Mesendoderm (in vitro differentiated cells): ENCODE results near the gene KRT81. TPM values are rescaled to one million over a fixed set of nuclear protein-coding genes. Genes with fewer than 3 reads are reported as not detected.

Source experiments
- DNase-seq: peaks from one replicate; pipeline ENCODE4 v3.0.0; 2013
- H2AK5ac ChIP-seq: 2 replicates; pipeline ENCODE4 v1.6.1; 2013; ENCODE audit warnings: low read length, inconsistent platforms
- H2BK120ac ChIP-seq: 2 replicates; pipeline ENCODE4 v1.6.1; 2013; ENCODE audit warnings: low read depth, mild to moderate bottlenecking, low read length, moderate library complexity, mixed read lengths
- H2BK15ac ChIP-seq: replicated peaks from 2 replicates; pipeline ENCODE4 v1.6.1; 2013; ENCODE audit warnings: low read depth, mild to moderate bottlenecking, moderate library complexity
- H2BK5ac ChIP-seq: 2 replicates; pipeline ENCODE4 v1.6.1; 2013; ENCODE audit warnings: low read length, inconsistent platforms
- H3K18ac ChIP-seq: 2 replicates; pipeline ENCODE4 v1.6.1; 2013; ENCODE audit warnings: mild to moderate bottlenecking, low read length, mixed read lengths
- H3K23ac ChIP-seq: one replicate; pipeline ENCODE4 v1.6.1; 2013; ENCODE audit warnings: low read length
- H3K27ac ChIP-seq: 2 replicates; pipeline ENCODE4 v1.5.1; 2013; ENCODE audit warnings: low read depth, mild to moderate bottlenecking, inconsistent platforms, low read length, moderate library complexity
- H3K27me3 ChIP-seq: 2 replicates; pipeline ENCODE4 v1.6.1; 2013; ENCODE audit warnings: low read length, control low read depth, mild to moderate bottlenecking, inconsistent platforms; ENCODE audit not compliant: insufficient read depth, poor library complexity
- H3K36me3 ChIP-seq: 2 replicates; pipeline ENCODE4 v1.6.1; 2013; ENCODE audit warnings: low read length, inconsistent platforms; ENCODE audit not compliant: control insufficient read depth, insufficient read depth
- H3K4ac ChIP-seq: one replicate; pipeline ENCODE4 v1.6.1; 2013; ENCODE audit warnings: low read depth, mild to moderate bottlenecking, low read length, moderate library complexity
- H3K4me1 ChIP-seq: 2 replicates; pipeline ENCODE4 v1.6.1; 2013; ENCODE audit warnings: low read depth, low read length, inconsistent platforms; ENCODE audit not compliant: control insufficient read depth
- H3K4me2 ChIP-seq: 2 replicates; pipeline ENCODE4 v1.6.1; 2013; ENCODE audit warnings: low read length
- H3K4me3 ChIP-seq: 2 replicates; pipeline ENCODE4 v1.5.1; 2013; ENCODE audit warnings: mild to moderate bottlenecking, low read length
- H3K56ac ChIP-seq: one replicate; pipeline ENCODE4 v1.6.1; 2013; ENCODE audit warnings: low read length
- H3K79me1 ChIP-seq: 2 replicates; pipeline ENCODE4 v1.6.1; 2013; ENCODE audit warnings: low read length, inconsistent platforms
- H3K79me2 ChIP-seq: 2 replicates; pipeline ENCODE4 v1.6.1; 2013; ENCODE audit warnings: mild to moderate bottlenecking, low read length; ENCODE audit not compliant: control insufficient read depth, insufficient read depth
- H3K9ac ChIP-seq: 2 replicates; pipeline ENCODE4 v1.6.1; 2013; ENCODE audit warnings: low read length, inconsistent platforms
- H4K5ac ChIP-seq: one replicate; pipeline ENCODE4 v1.6.1; 2013; ENCODE audit warnings: low read length
- H4K8ac ChIP-seq: one replicate; pipeline ENCODE4 v1.6.1; 2013; ENCODE audit warnings: low read depth, mild to moderate bottlenecking, control low read depth, low read length, moderate library complexity
- WGBS: extraction: QIAGEN DNeasy Blood & Tissue Kit; methylation state at CpG from one replicate; pipeline ENCODE4 v1.1.7; 2013; ENCODE audit warnings: low lambda C conversion rate, missing lambda C conversion rate; ENCODE audit not compliant: insufficient coverage; ENCODE audit errors: extremely low coverage; 5-methylcytosine and 5-hydroxymethylcytosine counted together
- polyA plus RNA-seq, 2 experiments: library from polyadenylated mRNA; stranded (reverse); fragments of 200-250 nt; gene quantifications; one replicate each; pipeline ENCODE4 v1.2.3, GENCODE V29; 2013

The KRT81 gene
- not detected for polyA plus RNA-seq (2013, experiment 1 of 2)
- polyA plus RNA-seq (2013, experiment 2 of 2): not detected

- Histone ChIP-seq H2BK5ac (no peak within 1 kb of the TSS), H4K5ac (no peak within 1 kb of the TSS), H3K79me1 (no peaks in the 10 kb centered on the region), H3K23ac (no peak within 1 kb of the TSS), H2AK5ac (no peak within 1 kb of the TSS), H2BK120ac (no peak within 1 kb of the TSS), H3K4me2 (no peak within 1 kb of the TSS), H3K27me3 (no peaks in the 10 kb centered on the region), H3K27ac (no peak within 1 kb of the TSS), H3K36me3 (no peaks in the 10 kb centered on the region), H2BK15ac (no peak within 1 kb of the TSS), H3K4me1 (no peaks in the 10 kb centered on the region), H3K9ac (no peak within 1 kb of the TSS), H3K4me3 (no peak within 1 kb of the TSS), H3K18ac (no peak within 1 kb of the TSS), H3K4ac (no peak within 1 kb of the TSS), H3K56ac (no peak within 1 kb of the TSS), H4K8ac (no peak within 1 kb of the TSS), H3K79me2 (no peaks in the 10 kb centered on the region)
- DNase-seq: no peak
- WGBS: no CpG with 5 or more reads among the region's 32 CpGs
These were observed at the start of gene KRT81 for GRCh38 chr12:52291267-52291935. Gene KRT81 (minus strand): TSS chr12:52291534. CDS start chr12:52291465, 69 bp downstream.

GRCh38 chr12:52338241-52338960 is 47.1 kb upstream of the KRT81 start:
- WGBS: no CpG with 5 or more reads among the region's 10 CpGs
- Histone ChIP-seq H3K27ac (no peak overlapping the region), H3K56ac (no peak overlapping the region), H3K27me3 (no peaks in the 10 kb centered on the region), H2BK5ac (no peak overlapping the region), H3K4me1 (peaks cover 2% of the 10 kb centered on the region), H2BK15ac (no peak overlapping the region), H3K9ac (no peak overlapping the region), H3K4ac (no peak overlapping the region), H3K36me3 (no peaks in the 10 kb centered on the region), H3K18ac (no peak overlapping the region), H2BK120ac (no peak overlapping the region), H2AK5ac (no peak overlapping the region), H3K23ac (no peak overlapping the region), H3K79me2 (no peaks in the 10 kb centered on the region), H4K8ac (no peak overlapping the region), H3K4me3 (no peak overlapping the region), H4K5ac (no peak overlapping the region), H3K79me1 (no peaks in the 10 kb centered on the region), H3K4me2 (no peak overlapping the region)
- no peak for DNase-seq

- H3K9ac ChIP-seq: no peak overlapping the region
- H3K56ac ChIP-seq: no peak overlapping the region
These were observed 45.7 kb upstream of the KRT81 start for GRCh38 chr12:52337054-52337453.

GRCh38 chr12:52336641-52337040 is 45.3 kb upstream of the KRT81 start:
- Histone ChIP-seq H3K4ac (no peak overlapping the region), H3K4me2 (no peak overlapping the region)
- WGBS: no CpG with 5 or more reads among the region's 2 CpGs

More at GRCh38 chr12:52337054-52337453, 45.7 kb upstream of the KRT81 start:
- Histone ChIP-seq H4K5ac (no peak overlapping the region), H4K8ac (no peak overlapping the region), H3K79me1 (no peaks in the 10 kb centered on the region), H3K4me3 (no peak overlapping the region), H2AK5ac (no peak overlapping the region), H3K27ac (no peak overlapping the region), H3K36me3 (no peaks in the 10 kb centered on the region), H2BK120ac (no peak overlapping the region), H3K79me2 (no peaks in the 10 kb centered on the region), H3K4ac (no peak overlapping the region), H3K23ac (no peak overlapping the region), H2BK5ac (no peak overlapping the region), H2BK15ac (no peak overlapping the region), H3K27me3 (no peaks in the 10 kb centered on the region), H3K4me2 (no peak overlapping the region), H3K4me1 (peaks cover 3% of the 10 kb centered on the region), H3K18ac (no peak overlapping the region)
- DNase-seq: no peak
- no CpG with 5 or more reads among the region's 1 CpG for WGBS

GRCh38 chr12:52335598-52336262 is 44.4 kb upstream of the KRT81 start:
- Histone ChIP-seq H3K4me2 (no peak overlapping the region), H4K5ac (no peak overlapping the region), H3K27ac (no peak overlapping the region), H2AK5ac (no peak overlapping the region), H2BK120ac (no peak overlapping the region), H3K79me1 (no peaks in the 10 kb centered on the region), H3K79me2 (no peaks in the 10 kb centered on the region), H2BK15ac (no peak overlapping the region), H3K18ac (no peak overlapping the region), H3K4ac (no peak overlapping the region), H3K4me1 (peaks cover 3% of the 10 kb centered on the region), H2BK5ac (no peak overlapping the region), H3K23ac (no peak overlapping the region), H3K27me3 (no peaks in the 10 kb centered on the region), H4K8ac (no peak overlapping the region), H3K9ac (no peak overlapping the region), H3K56ac (no peak overlapping the region), H3K36me3 (no peaks in the 10 kb centered on the region), H3K4me3 (no peak overlapping the region)
- WGBS: no CpG with 5 or more reads among the region's 4 CpGs
- DNase-seq: no peak

More at GRCh38 chr12:52336641-52337040, 45.3 kb upstream of the KRT81 start:
- no peak overlapping the region for H2AK5ac ChIP-seq
- no peaks in the 10 kb centered on the region for H3K79me1 ChIP-seq
- no peak overlapping the region for H4K8ac ChIP-seq
- no peak overlapping the region for H3K18ac ChIP-seq
- no peak overlapping the region for H2BK15ac ChIP-seq
- no peak overlapping the region for H3K56ac ChIP-seq
- H3K9ac ChIP-seq: no peak overlapping the region
- DNase-seq: no peak
- H3K4me3 ChIP-seq: no peak overlapping the region
- H3K36me3 ChIP-seq: no peaks in the 10 kb centered on the region
- no peak overlapping the region for H2BK120ac ChIP-seq
- H3K27ac ChIP-seq: no peak overlapping the region
- H3K27me3 ChIP-seq: no peaks in the 10 kb centered on the region
- no peak overlapping the region for H2BK5ac ChIP-seq
- H4K5ac ChIP-seq: no peak overlapping the region
- peaks cover 3% of the 10 kb centered on the region for H3K4me1 ChIP-seq
- no peaks in the 10 kb centered on the region for H3K79me2 ChIP-seq
- no peak overlapping the region for H3K23ac ChIP-seq
